Measurements from ENCODE around the gene RHOF.

Gene RHOF

GRCh38 chr12:121753844-121754264 is 39.6 kb downstream of the RHOF start:
- no peak for DNase-seq (ENCODE audit: low spot score)
- TF ChIP-seq CTCF (conservative IDR thresholded peaks at IDR 0.05; ENCODE audit: low read depth) = no peak
- ChIA-PET CTCF (no interaction called here), POLR2A (ENCODE audit: low non-redundant PET) (no interaction called here)
- H3K27ac ChIP-seq = no peak overlapping the region

GRCh38 chr12:121751749-121752351 is 41.6 kb downstream of the RHOF start:
- CTCF ChIA-PET = interaction anchor here (1.2 kb wide), 1 partner anchor 24 kb away, joined by 3 read pairs; no protein-coding TSS in a partner anchor
- H3K27ac ChIP-seq = no peak overlapping the region
- no peak for DNase-seq (ENCODE audit: low spot score)
- POLR2A ChIA-PET (ENCODE audit: low non-redundant PET) = no interaction called here
- no peak for TF ChIP-seq CTCF (conservative IDR thresholded peaks at IDR 0.05; ENCODE audit: low read depth)

- ChIA-PET POLR2A (ENCODE audit: low non-redundant PET) (no interaction called here), CTCF (no interaction called here)
- TF ChIP-seq CTCF (conservative IDR thresholded peaks at IDR 0.05; ENCODE audit: low read depth) = no peak
- DNase-seq (ENCODE audit: low spot score) = no peak
- H3K27ac ChIP-seq = no peak overlapping the region
Measured at GRCh38 chr12:121751034-121751433, 42.5 kb downstream of the RHOF start.

- TF ChIP-seq CTCF (conservative IDR thresholded peaks at IDR 0.05; ENCODE audit: low read depth) = no peak
- POLR2A ChIA-PET (ENCODE audit: low non-redundant PET) = no interaction called here
- CTCF ChIA-PET = interaction anchor here (0.9 kb wide), 1 partner anchor 43 kb away, joined by 3 read pairs; no protein-coding TSS in a partner anchor
Measured at GRCh38 chr12:121750507-121750955, 43.0 kb downstream of the RHOF start.

GRCh38 chr12:121749267-121749666 is 44.2 kb downstream of the RHOF start:
- peak overlapping the region; percentile 62 for H3K27ac ChIP-seq
- ChIA-PET POLR2A (ENCODE audit: low non-redundant PET) (interaction anchor here (0.6 kb wide), 1 partner anchor 426 kb away, joined by 4 read pairs; no protein-coding TSS in a partner anchor), CTCF (interaction anchor here (0.6 kb wide), 1 partner anchor 45 kb away, joined by 4 read pairs; the partner anchor contains the start of gene RHOF)
- no peak for TF ChIP-seq CTCF (conservative IDR thresholded peaks at IDR 0.05; ENCODE audit: low read depth)
- DNase-seq (ENCODE audit: low spot score) = no peak

More at GRCh38 chr12:121750507-121750955, 43.0 kb downstream of the RHOF start:
- H3K27ac ChIP-seq = no peak overlapping the region
- no peak for DNase-seq (ENCODE audit: low spot score)

- no peak for TF ChIP-seq CTCF (conservative IDR thresholded peaks at IDR 0.05; ENCODE audit: low read depth)
- ChIA-PET CTCF (interaction anchor here (0.6 kb wide), 1 partner anchor 45 kb away, joined by 4 read pairs; the partner anchor contains the start of gene RHOF), POLR2A (ENCODE audit: low non-redundant PET) (interaction anchor here (0.6 kb wide), 1 partner anchor 426 kb away, joined by 4 read pairs; no protein-coding TSS in a partner anchor)
- no peak for DNase-seq (ENCODE audit: low spot score)
- peak overlapping the region; percentile 62 for H3K27ac ChIP-seq
Measured at GRCh38 chr12:121748571-121749265, 44.8 kb downstream of the RHOF start.

All from RWPE1 (cell line).